GM23248 (cell line): ENCODE measurements around the gene NRF1. TPM values are rescaled to one million over a fixed set of nuclear protein-coding genes. Genes with fewer than 3 reads are reported as not detected.
A peak's percentile ranks its signal among the peaks of the same experiment; 100 is the strongest.
"Not testable (repeated sequence)": the region's sequence is repeated elsewhere in the genome, so short reads cannot be mapped to it uniquely, and the experiment has no call there.

ENCODE experiments used
- DNase-seq: peaks from one replicate; pipeline ENCODE4 v3.0.0-alpha.2; 2015
- H2AFZ ChIP-seq: fragments of 200-600 bp; sonication (generic); 2 replicates; pipeline ENCODE4 v1.6.1; 2016; ENCODE audit warnings: antibody characterized with exemption
- H3F3A ChIP-seq: fragments of 200-600 bp; sonication (generic); 2 replicates; pipeline ENCODE4 v1.6.1; 2016; ENCODE audit warnings: mild to moderate bottlenecking, antibody characterized with exemption, mixed run types; ENCODE audit not compliant: insufficient read depth
- H3K27ac ChIP-seq: fragments of 200-600 bp; sonication (generic); 2 replicates; pipeline ENCODE4 v1.5.1; 2016; ENCODE audit warnings: mild to moderate bottlenecking
- H3K27me3 ChIP-seq: fragments of 200-600 bp; sonication (generic); replicated peaks from 2 replicates; pipeline ENCODE4 v1.6.1; 2016; ENCODE audit warnings: mild to moderate bottlenecking; ENCODE audit not compliant: insufficient read depth
- H3K36me3 ChIP-seq: fragments of 200-600 bp; sonication (generic); 2 replicates; pipeline ENCODE4 v1.6.1; 2016; ENCODE audit warnings: low read depth, mild to moderate bottlenecking
- H3K4me1 ChIP-seq: fragments of 200-600 bp; sonication (generic); 2 replicates; pipeline ENCODE4 v1.6.1; 2016; ENCODE audit warnings: mild to moderate bottlenecking; ENCODE audit not compliant: insufficient read depth
- H3K4me2 ChIP-seq: fragments of 200-600 bp; sonication (generic); one replicate; pipeline ENCODE4 v1.6.1; 2016; ENCODE audit warnings: mild to moderate bottlenecking; ENCODE audit not compliant: unreplicated experiment
- H3K4me3 ChIP-seq: fragments of 200-600 bp; sonication (generic); 2 replicates; pipeline ENCODE4 v1.5.1; 2016; ENCODE audit warnings: mild to moderate bottlenecking
- H3K79me2 ChIP-seq: fragments of 200-600 bp; sonication (generic); 2 replicates; pipeline ENCODE4 v1.6.1; 2016; ENCODE audit warnings: mild to moderate bottlenecking; ENCODE audit not compliant: insufficient read depth
- H3K9ac ChIP-seq: fragments of 200-600 bp; sonication (generic); 2 replicates; pipeline ENCODE4 v1.6.1; 2016; ENCODE audit warnings: mild to moderate bottlenecking
- H3K9me2 ChIP-seq: fragments of 200-600 bp; sonication (generic); 2 replicates; pipeline ENCODE4 v1.6.1; 2016; ENCODE audit warnings: mixed run types, mild to moderate bottlenecking, moderate library complexity; ENCODE audit not compliant: insufficient read depth
- H3K9me3 ChIP-seq: fragments of 200-600 bp; sonication (generic); one replicate; pipeline ENCODE4 v1.6.1; 2017; ENCODE audit warnings: low read depth
- H4K20me1 ChIP-seq: fragments of 200-600 bp; sonication (generic); 2 replicates; pipeline ENCODE4 v1.6.0; 2016; ENCODE audit not compliant: insufficient read depth
- EZH2 ChIP-seq: fragments of 200-600 bp; sonication (generic); IDR thresholded peaks from 2 replicates; pipeline ENCODE4 v1.6.1; 2018; ENCODE audit warnings: antibody characterized with exemption, mild to moderate bottlenecking; ENCODE audit not compliant: insufficient read depth, poor library complexity, severe bottlenecking
- EZH2phosphoT487 ChIP-seq: fragments of 200-600 bp; sonication (generic); IDR thresholded peaks from 2 replicates; pipeline ENCODE4 v1.6.1; 2018; ENCODE audit warnings: antibody characterized with exemption, moderate library complexity, mild to moderate bottlenecking, low read depth; ENCODE audit not compliant: insufficient read depth
- WGBS, 2 experiments: methylation state at CpG; one replicate each; pipeline ENCODE4 v1.1.6; 2015 to 2017; ENCODE audit warnings: low lambda C conversion rate in 2 of 2, low coverage in 1 of 2; ENCODE audit errors: missing lambda C conversion rate in 2 of 2; 5-methylcytosine and 5-hydroxymethylcytosine counted together
- in situ Hi-C: fragments of 300-500 bp; cut with MboI; formaldehyde crosslinking; loops from 2 replicates; pipeline ENCODE4 v1.15.0; 2020
- polyA plus RNA-seq: library from polyadenylated mRNA; unstranded; fragments of >200 nt; fragmentation: Nextera tagmentation; extraction: Ambion mirVana; gene quantifications from 2 replicates; pipeline ENCODE4 v1.2.1, GENCODE V29; 2016
- total RNA-seq: library from RNA; depleted of rRNA; stranded (reverse); fragments of >200 nt; shearing (Covaris generic); gene quantifications from 2 replicates; pipeline ENCODE4 v1.2.3, GENCODE V29; 2014

The NRF1 gene
- total and polyA plus RNA-seq, 2 experiments from 2014 or later = 3.5 to 11.1 TPM

- Histone ChIP-seq H3K9me3 (no peaks in the 10 kb centered on the region), H3K27me3 (no peaks in the 10 kb centered on the region), H3K79me2 (peaks cover 9% of the 10 kb centered on the region; the same call in 1 of the 2 replicates), H3K4me3 (no peak overlapping the region), H3K4me1 (peaks cover 6% of the 10 kb centered on the region), H3K36me3 (peaks cover 14% of the 10 kb centered on the region; the same call in 1 of the 2 replicates), H3K9ac (no peak overlapping the region), H3K4me2 (no peak overlapping the region), H3F3A (peaks cover 7% of the 10 kb centered on the region; the same call in 1 of the 2 replicates), H2AFZ (no peak overlapping the region), H4K20me1 (no peaks in the 10 kb centered on the region; the same call in 1 of the 2 replicates), H3K27ac (no peak overlapping the region), H3K9me2 (no peaks in the 10 kb centered on the region)
- TF ChIP-seq EZH2 (no peak), EZH2phosphoT487 (no peak)
- WGBS, 2 experiments = 97 to 98% methylated on average over 2 of the region's 2 CpGs
- in situ Hi-C loops = loop anchor here (10.0 kb wide), 2 partner anchors 155 to 345 kb away; no protein-coding TSS in a partner anchor
- no peak for DNase-seq
These were observed 58.4 kb downstream of the NRF1 start for GRCh38 chr7:129669901-129670300.

GRCh38 chr7:129670656-129671055 is 59.1 kb downstream of the NRF1 start:
- Histone ChIP-seq H3K36me3 (peaks cover 20% of the 10 kb centered on the region; the same call in 1 of the 2 replicates), H3K4me2 (no peak overlapping the region), H3K79me2 (peaks cover 9% of the 10 kb centered on the region; the same call in 1 of the 2 replicates), H3F3A (no peaks in the 10 kb centered on the region), H2AFZ (no peak overlapping the region), H4K20me1 (no peaks in the 10 kb centered on the region; the same call in 1 of the 2 replicates), H3K27me3 (no peaks in the 10 kb centered on the region), H3K27ac (no peak overlapping the region), H3K9me2 (no peaks in the 10 kb centered on the region), H3K4me1 (no peaks in the 10 kb centered on the region), H3K9ac (no peak overlapping the region), H3K4me3 (no peak overlapping the region), H3K9me3 (no peaks in the 10 kb centered on the region)
- in situ Hi-C loops = no loop called here
- DNase-seq = peak; percentile 13
- no peak for TF ChIP-seq EZH2
- no peak for TF ChIP-seq EZH2phosphoT487

GRCh38 chr7:129671266-129671665 is 59.7 kb downstream of the NRF1 start:
- H3K4me3 ChIP-seq = no peak overlapping the region

GRCh38 chr7:129674475-129674874 is 63.0 kb downstream of the NRF1 start:
- WGBS, 2 experiments = 94% methylated on average over 4 of the region's 4 CpGs
- not testable (repeated sequence) for H3K4me3 ChIP-seq

More at GRCh38 chr7:129671266-129671665, 59.7 kb downstream of the NRF1 start:
- Histone ChIP-seq H3K4me1 (no peaks in the 10 kb centered on the region), H3K27me3 (no peaks in the 10 kb centered on the region), H3K4me2 (no peak overlapping the region), H3K79me2 (peaks cover 9% of the 10 kb centered on the region; the same call in 1 of the 2 replicates), H3K36me3 (peaks cover 21% of the 10 kb centered on the region; the same call in 1 of the 2 replicates), H3K9me3 (no peaks in the 10 kb centered on the region), H2AFZ (no peak overlapping the region), H4K20me1 (no peaks in the 10 kb centered on the region; the same call in 1 of the 2 replicates), H3K27ac (no peak overlapping the region), H3K9me2 (no peaks in the 10 kb centered on the region), H3K9ac (no peak overlapping the region), H3F3A (no peaks in the 10 kb centered on the region)
- in situ Hi-C loops = no loop called here
- 84 to 86% methylated on average over 9 of the region's 9 CpGs for WGBS, 2 experiments
- no peak for DNase-seq
- TF ChIP-seq EZH2 = no peak
- TF ChIP-seq EZH2phosphoT487 = no peak

GRCh38 chr7:129675521-129675920 is 64.0 kb downstream of the NRF1 start:
- Histone ChIP-seq H3K27ac (no peak overlapping the region), H3K9ac (no peak overlapping the region), H3F3A (peaks cover 4% of the 10 kb centered on the region; the same call in 1 of the 2 replicates), H3K79me2 (no peaks in the 10 kb centered on the region), H3K4me1 (peaks cover 7% of the 10 kb centered on the region; the same call in 1 of the 2 replicates), H3K27me3 (no peaks in the 10 kb centered on the region), H3K36me3 (peaks cover 24% of the 10 kb centered on the region), H3K9me2 (no peaks in the 10 kb centered on the region), H3K9me3 (no peaks in the 10 kb centered on the region), H3K4me2 (no peak overlapping the region), H2AFZ (no peak overlapping the region), H4K20me1 (no peaks in the 10 kb centered on the region), H3K4me3 (no peak overlapping the region)
- TF ChIP-seq EZH2 (no peak), EZH2phosphoT487 (no peak)
- no peak for DNase-seq
- WGBS, 2 experiments = 90 to 98% methylated on average over 2 of the region's 2 CpGs
- in situ Hi-C loops = no loop called here

More at GRCh38 chr7:129674475-129674874, 63.0 kb downstream of the NRF1 start:
- H3K27me3 ChIP-seq, H3K9ac ChIP-seq, H2AFZ ChIP-seq, H3F3A ChIP-seq, H3K9me2 ChIP-seq, H3K4me1 ChIP-seq, H3K9me3 ChIP-seq, DNase-seq, H4K20me1 ChIP-seq, H3K4me2 ChIP-seq, in situ Hi-C loops, H3K79me2 ChIP-seq, H3K27ac ChIP-seq: not testable (repeated sequence)
- peaks cover 24% of the 10 kb centered on the region for H3K36me3 ChIP-seq
